Body of pancreas (tissue), 4 donors: ENCODE results near the gene ERICH4. TPM values are rescaled to one million over a fixed set of nuclear protein-coding genes. Genes with fewer than 3 reads are reported as not detected.
A peak's percentile ranks its signal among the peaks of the same experiment; 100 is the strongest.

Source experiments
- ATAC-seq: fragments of 150-250 bp; one replicate; pipeline ENCODE4 v1.9.1; 2016
- DNase-seq, 4 donors: peaks; one replicate each; pipeline ENCODE4 v3.0.0-alpha.2; 2019
- H3K27ac ChIP-seq, 4 donors: fragments of 200-600 bp; sonication (generic); 1 replicate in 3 of 4; 2 replicates in 1 of 4; pipeline versions ENCODE4 v1.5.1 to v1.6.1; 2016 to 2019; ENCODE audit warnings: mild to moderate bottlenecking in 1 of 4, mixed read lengths in 1 of 4, moderate library complexity in 1 of 4
- H3K27me3 ChIP-seq, 2 donors: fragments of 200-600 bp; sonication (generic); one replicate each; pipeline ENCODE4 v1.6.0; 2016; ENCODE audit warnings: mild to moderate bottlenecking in 1 of 2
- H3K36me3 ChIP-seq, 2 donors: fragments of 200-600 bp; sonication (generic); replicated peaks in 1 of 2; 2 replicates each; pipeline ENCODE4 v1.5.1; 2016; ENCODE audit warnings: low read depth in 2 of 2; ENCODE audit not compliant: insufficient read depth in 1 of 2
- H3K4me1 ChIP-seq: fragments of 200-600 bp; sonication (generic); one replicate; pipeline ENCODE4 v1.6.0; 2016
- H3K4me3 ChIP-seq, 2 donors: fragments of 200-600 bp; sonication (generic); 1 replicate in 1 of 2; 2 replicates in 1 of 2; pipeline ENCODE4 v1.5.1; 2016 to 2019
- H3K9me3 ChIP-seq, 3 donors: fragments of 200-600 bp; sonication (generic); 1 replicate in 2 of 3; 2 replicates in 1 of 3; pipeline ENCODE4 v1.5.1; 2016
- POLR2A ChIP-seq, 3 donors: fragments of 450-650 bp; IDR thresholded peaks; one replicate each; pipeline ENCODE4 v1.6.1; 2016; ENCODE audit warnings: antibody characterized with exemption in 3 of 3, mild to moderate bottlenecking in 2 of 3
- WGBS, 2 donors: methylation state at CpG; one replicate each; pipeline ENCODE4 v1.1.5; 2017; 5-methylcytosine and 5-hydroxymethylcytosine counted together
- intact Hi-C: fragments of 100-400 bp; cut with DNase I; formaldehyde crosslinking; loops from one replicate; pipeline ENCODE4 v1.15.1; 2023
- total RNA-seq, 2 donors: library from RNA; depleted of rRNA; stranded (reverse); fragments of >200 nt; gene quantifications; one replicate each; pipeline ENCODE4 v1.1.0, GENCODE V29; 2016
- TF ChIP-seq, protein P1 (sequence below), 7 experiments: fragments of 450-650 bp in 4 of 7; fragments of 200-600 bp in 3 of 7; sonication (generic) in 3 of 7; IDR thresholded peaks; one replicate each; pipeline ENCODE4 v1.5.1; 2016 to 2019; ENCODE audit warnings: antibody characterized with exemption in 7 of 7

ERICH4 gene
- total RNA-seq, 2 donors from 2014 or later: not detected

DNA sequence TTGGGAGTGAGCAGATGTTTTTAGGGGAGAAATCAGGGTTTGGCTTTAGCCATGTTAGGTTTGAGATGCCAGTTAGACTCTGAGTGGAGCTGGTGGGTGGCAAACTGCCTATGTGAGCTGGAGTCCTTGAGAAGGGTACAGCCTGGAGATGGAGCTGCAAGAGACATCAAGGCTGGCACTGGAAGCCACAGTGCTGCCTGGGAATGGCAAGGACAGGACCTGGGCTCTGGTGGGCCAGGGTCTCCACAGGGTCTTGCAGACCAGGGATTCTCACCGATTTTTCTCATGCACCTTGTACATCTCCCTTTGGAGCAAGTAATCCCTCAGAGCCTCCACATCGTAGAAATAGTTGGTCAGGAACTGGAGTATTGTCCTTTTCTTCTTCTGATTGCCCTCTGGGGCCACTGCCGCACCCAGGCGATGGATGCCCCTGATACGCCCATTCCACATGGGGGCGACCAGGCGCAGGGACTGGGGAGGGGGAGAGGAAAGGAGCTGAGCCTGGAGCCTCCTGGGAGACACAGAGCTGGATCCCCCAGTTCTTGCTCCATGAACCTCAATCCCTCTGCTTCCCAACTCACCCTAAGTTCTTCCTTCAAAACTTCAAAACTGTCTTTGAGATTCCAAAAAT lies 4.9 kb upstream of the ERICH4 start:
- Histone ChIP-seq H3K9me3 (no peaks in the 10 kb centered on the region), H3K36me3 (peaks cover 0 to under 1% of the 10 kb centered on the region in 2 donors), H3K27ac (no peak overlapping the region), H3K4me3 (no peak overlapping the region), H3K4me1 (peaks cover 7% of the 10 kb centered on the region), H3K27me3 (no peaks in the 10 kb centered on the region)
- intact Hi-C loops: loop anchor here (10.0 kb wide), 1 partner anchor 113 kb away; no protein-coding TSS in a partner anchor
- no peak for DNase-seq
- no peak for TF ChIP-seq POLR2A (IDR thresholded peaks at IDR 0.05)
- TF ChIP-seq, protein P1, sequence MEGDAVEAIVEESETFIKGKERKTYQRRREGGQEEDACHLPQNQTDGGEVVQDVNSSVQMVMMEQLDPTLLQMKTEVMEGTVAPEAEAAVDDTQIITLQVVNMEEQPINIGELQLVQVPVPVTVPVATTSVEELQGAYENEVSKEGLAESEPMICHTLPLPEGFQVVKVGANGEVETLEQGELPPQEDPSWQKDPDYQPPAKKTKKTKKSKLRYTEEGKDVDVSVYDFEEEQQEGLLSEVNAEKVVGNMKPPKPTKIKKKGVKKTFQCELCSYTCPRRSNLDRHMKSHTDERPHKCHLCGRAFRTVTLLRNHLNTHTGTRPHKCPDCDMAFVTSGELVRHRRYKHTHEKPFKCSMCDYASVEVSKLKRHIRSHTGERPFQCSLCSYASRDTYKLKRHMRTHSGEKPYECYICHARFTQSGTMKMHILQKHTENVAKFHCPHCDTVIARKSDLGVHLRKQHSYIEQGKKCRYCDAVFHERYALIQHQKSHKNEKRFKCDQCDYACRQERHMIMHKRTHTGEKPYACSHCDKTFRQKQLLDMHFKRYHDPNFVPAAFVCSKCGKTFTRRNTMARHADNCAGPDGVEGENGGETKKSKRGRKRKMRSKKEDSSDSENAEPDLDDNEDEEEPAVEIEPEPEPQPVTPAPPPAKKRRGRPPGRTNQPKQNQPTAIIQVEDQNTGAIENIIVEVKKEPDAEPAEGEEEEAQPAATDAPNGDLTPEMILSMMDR (IDR thresholded peaks at IDR 0.05): no peak
- 82 to 87% methylated on average over 5 to 7 of the region's 7 CpGs for WGBS, 2 donors
- no peak for ATAC-seq

DNA sequence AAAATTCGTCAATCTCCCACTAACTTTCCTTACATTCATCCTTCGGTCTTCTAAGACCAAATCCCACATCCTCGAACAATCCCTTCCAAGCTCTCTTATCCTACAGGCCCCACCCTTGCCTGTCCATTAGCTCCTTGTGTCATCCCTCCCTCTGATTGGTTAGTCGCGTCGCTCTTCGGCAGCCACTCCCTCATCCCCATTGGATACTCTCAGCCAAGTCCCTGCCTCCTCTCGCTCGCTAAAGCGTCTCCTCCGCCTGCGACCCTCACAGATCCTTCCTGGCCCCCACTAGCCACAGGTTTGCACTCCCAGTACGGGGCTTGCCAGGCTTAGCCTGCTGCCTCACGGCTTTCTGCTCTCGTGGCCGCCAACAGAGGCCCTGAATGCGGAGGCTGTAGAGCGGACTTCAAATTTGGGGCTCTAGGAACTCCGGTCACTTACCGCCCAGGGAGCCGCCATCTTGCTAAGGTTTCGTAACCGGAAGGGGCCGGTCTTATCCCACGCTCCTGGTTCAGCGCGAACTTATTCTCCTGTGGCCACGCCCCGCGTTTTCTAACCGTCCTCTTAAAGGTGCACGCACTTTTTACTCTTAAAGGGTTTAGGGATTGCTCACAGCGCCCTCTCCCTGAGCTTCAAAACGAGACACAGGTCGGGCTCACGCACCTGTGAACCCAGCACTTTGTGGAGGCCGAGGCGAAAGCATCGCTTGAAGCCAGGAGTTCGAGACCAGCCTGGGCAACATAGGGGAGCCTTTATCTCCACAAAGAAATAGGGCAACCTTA lies 3.3 kb upstream of the ERICH4 start, which contains the start of gene DMAC2:
Gene DMAC2 (minus strand): TSS at position 472 of the 782 bp plus-strand sequence. CDS start 13 bp downstream, at position 459.
- Histone ChIP-seq H3K36me3 (no peaks in the 10 kb centered on the region), H3K4me1 (peaks cover 7% of the 10 kb centered on the region), H3K27me3 (no peaks in the 10 kb centered on the region), H3K27ac (peak within 1 kb of the TSS; percentile 77 to 95 (median 90)), H3K9me3 (no peaks in the 10 kb centered on the region), H3K4me3 (peak within 1 kb of the TSS; percentile 78 to 84)
- ATAC-seq (peak; percentile 98), DNase-seq (peak; percentile 98 to 99 (median 98))
- TF ChIP-seq POLR2A (IDR thresholded peaks at IDR 0.05): peak; percentile 20 to 82 (median 79)
- TF ChIP-seq, protein P1 (IDR thresholded peaks at IDR 0.05): peak; percentile 26 to 85 (median 71)
- intact Hi-C loops: loop anchor here (10.0 kb wide), 1 partner anchor 115 kb away; no protein-coding TSS in a partner anchor
- WGBS, 2 donors: 0 to 1% methylated on average over 31 to 40 of the region's 40 CpGs

DNA sequence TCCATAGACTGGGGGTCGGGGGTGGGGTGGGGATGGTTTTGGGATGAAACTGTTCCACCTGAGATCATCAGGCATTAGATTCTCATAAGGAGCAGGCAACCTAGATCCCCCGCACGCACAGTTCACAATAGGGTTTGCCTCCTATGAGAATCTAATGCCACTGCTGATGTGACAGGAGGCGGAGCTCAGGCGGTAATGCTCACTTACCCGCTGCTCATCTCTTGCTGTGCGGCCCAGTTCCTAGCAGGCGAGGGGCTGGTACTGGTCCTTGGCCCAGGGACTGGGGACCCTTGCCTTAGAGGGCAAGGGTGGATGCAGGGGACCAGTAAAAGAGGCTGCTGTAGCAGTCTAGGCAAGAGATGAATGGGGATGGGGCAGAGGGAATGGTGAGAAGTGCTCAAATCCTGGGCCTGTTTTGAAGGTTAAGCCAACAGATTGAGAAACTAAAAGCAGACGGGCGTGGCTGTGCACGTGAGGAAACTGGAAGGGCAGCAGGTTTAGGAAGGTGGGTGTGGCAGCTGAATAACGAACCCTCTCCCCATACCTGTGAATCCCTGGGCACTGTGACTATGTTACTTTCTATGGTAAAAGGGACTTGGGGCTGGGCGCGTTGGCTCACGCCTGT lies 1.5 kb upstream of the ERICH4 start:
- H3K4me1 ChIP-seq: peaks cover 7% of the 10 kb centered on the region
- H3K9me3 ChIP-seq: no peaks in the 10 kb centered on the region
- H3K27me3 ChIP-seq: peaks cover 0 to 5% of the 10 kb centered on the region in 2 donors
- TF ChIP-seq POLR2A (IDR thresholded peaks at IDR 0.05): no peak
- TF ChIP-seq, protein P1 (IDR thresholded peaks at IDR 0.05): no peak
- no peaks in the 10 kb centered on the region for H3K36me3 ChIP-seq
- H3K27ac ChIP-seq: no peak overlapping the region
- intact Hi-C loops: no loop called here
- DNase-seq: no peak
- 61 to 65% methylated on average over 9 to 12 of the region's 15 CpGs for WGBS, 2 donors
- no peak for ATAC-seq
- no peak overlapping the region for H3K4me3 ChIP-seq

DNA sequence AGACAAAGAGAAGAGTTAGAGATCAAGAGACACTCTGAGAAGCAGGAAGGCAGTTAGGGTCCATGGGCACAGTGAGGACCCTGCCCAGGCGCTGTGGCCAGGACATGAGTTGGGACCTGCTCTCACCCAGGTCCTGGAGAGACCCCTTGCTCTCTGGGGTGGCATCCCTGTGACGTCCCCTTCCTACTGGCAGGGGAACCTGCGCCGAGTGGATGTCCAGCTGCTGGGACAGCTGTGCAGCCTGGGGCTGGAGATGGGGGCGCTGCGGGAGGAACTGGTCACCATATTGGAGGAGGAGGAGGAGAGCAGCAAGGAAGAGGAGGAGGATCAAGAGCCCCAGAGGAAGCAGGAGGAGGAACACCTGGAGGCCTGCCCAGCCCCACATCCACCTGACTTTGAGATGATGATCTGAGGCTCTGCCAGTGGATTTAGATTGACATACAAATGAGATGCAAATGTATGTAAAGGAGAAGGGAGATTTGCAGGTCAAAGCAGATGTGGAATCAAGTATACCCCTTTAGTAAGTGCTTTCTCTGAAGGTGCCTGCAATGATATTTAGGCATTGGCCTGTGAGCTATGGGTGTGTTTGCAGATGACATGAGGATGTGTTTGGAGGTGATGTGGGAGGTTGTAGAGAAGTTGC lies 978 bp downstream of the ERICH4 start:
- no peak overlapping the region for H3K4me3 ChIP-seq
- H3K27me3 ChIP-seq: peaks cover 0 to 8% of the 10 kb centered on the region in 2 donors
- H3K4me1 ChIP-seq: peaks cover 5% of the 10 kb centered on the region
- no peaks in the 10 kb centered on the region for H3K36me3 ChIP-seq
- H3K9me3 ChIP-seq: no peaks in the 10 kb centered on the region
- DNase-seq (no peak), ATAC-seq (no peak)
- 44 to 64% methylated on average over 6 of the region's 6 CpGs for WGBS, 2 donors
- TF ChIP-seq, protein P1 (IDR thresholded peaks at IDR 0.05): no peak
- no peak for TF ChIP-seq POLR2A (IDR thresholded peaks at IDR 0.05)
- H3K27ac ChIP-seq: no peak overlapping the region
- intact Hi-C loops: no loop called here
